Measurements from ENCODE around the gene BSPRY.

Gene BSPRY

GRCh38 chr9:113349445-113350094, at the start of gene BSPRY:
Gene BSPRY, plus strand, starts transcription at chr9:113349541. Its CDS starts 39 bp downstream, at chr9:113349580.
- DNase-seq (ENCODE audit: low read depth, low spot score): no peak

GRCh38 chr9:113299800-113300292, 49.5 kb upstream of the BSPRY start:
- DNase-seq (ENCODE audit: low read depth, low spot score): no peak

GRCh38 chr9:113301548-113301947, 47.8 kb upstream of the BSPRY start:
- no peak for DNase-seq (ENCODE audit: low read depth, low spot score)

GRCh38 chr9:113302792-113303418, 46.4 kb upstream of the BSPRY start, which contains the start of gene RNF183:
Gene RNF183, minus strand, starts transcription at chr9:113303376. Its CDS starts 5,192 bp downstream, at chr9:113298184.
- DNase-seq (ENCODE audit: low read depth, low spot score): no peak

DNA sequence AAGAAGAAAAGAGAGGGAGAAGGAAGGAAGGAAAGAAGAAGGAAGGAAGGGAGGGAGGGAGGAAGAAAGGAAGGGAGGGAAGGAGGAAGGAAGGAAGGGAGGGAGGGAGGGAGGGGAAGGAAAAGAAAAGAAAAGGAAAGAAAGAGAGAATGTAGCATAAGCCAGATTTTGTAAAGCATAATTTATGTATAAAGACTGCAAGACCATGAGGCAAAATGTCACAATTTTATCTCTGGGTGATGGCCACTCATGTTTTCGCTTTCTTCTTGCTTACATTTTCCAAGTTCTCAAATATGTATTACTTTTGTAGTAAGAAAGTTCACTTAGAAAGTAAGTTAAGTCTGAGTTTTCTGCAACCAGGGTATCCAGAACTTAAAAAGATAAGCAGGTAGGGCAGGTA, 42.8 kb upstream of the BSPRY start:
- DNase-seq (ENCODE audit: low read depth, low spot score): no peak

DNA sequence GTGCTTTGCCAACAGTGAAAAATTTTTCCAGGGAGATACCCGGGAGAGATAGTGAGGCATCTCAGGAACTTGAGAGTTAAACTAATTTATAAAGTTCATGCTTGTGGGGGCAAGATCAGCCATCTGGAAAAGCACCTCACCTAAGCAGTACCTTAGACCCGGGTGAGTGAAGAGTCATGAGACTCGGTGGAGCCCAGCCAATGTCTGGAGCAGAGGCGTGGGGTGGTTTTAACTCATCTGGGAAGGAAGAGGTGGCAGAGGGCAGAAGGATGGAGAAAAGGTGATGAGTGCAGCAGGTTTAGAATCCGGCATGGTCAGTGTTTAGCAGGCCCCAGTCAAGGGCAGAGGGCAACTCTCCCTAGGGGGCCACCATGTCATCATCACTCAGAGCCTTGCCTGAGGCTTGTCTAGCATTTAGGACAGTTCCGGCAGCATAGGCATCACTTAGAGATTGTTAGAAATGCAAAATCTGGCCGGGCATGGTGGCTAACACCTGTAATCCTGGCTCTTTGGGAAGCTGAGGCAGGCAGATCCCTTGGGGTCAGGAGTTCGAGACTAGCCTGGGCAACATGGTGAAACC, 41.9 kb upstream of the BSPRY start:
- DNase-seq (ENCODE audit: low read depth, low spot score): no peak

GRCh38 chr9:113309204-113309813, 40.0 kb upstream of the BSPRY start:
- no peak for DNase-seq (ENCODE audit: low read depth, low spot score)

GRCh38 chr9:113310538-113310937, 38.8 kb upstream of the BSPRY start:
- no peak for DNase-seq (ENCODE audit: low read depth, low spot score)

- no peak for DNase-seq (ENCODE audit: low read depth, low spot score)
Measured at GRCh38 chr9:113311961-113312360, 37.4 kb upstream of the BSPRY start.

DNA sequence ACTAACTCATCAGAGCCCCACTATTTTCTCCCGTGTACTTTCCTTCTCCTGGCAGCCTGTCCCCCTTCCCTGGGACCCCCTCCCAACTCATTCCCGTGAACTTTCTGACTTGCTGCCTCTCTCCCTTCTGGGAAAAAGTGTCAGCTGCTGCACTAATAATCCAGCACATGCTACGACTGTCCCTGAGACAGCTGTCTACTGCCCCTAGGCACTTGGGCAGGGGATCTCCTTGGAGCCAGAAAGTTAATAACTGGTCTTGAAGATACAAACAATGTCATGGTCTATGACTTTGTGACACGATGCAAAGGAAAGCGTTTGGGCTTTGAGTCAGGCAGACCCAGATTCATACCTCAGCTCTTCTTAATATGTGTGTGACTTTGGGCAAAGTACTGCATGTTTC, 36.1 kb upstream of the BSPRY start:
- DNase-seq (ENCODE audit: low read depth, low spot score): no peak

DNA sequence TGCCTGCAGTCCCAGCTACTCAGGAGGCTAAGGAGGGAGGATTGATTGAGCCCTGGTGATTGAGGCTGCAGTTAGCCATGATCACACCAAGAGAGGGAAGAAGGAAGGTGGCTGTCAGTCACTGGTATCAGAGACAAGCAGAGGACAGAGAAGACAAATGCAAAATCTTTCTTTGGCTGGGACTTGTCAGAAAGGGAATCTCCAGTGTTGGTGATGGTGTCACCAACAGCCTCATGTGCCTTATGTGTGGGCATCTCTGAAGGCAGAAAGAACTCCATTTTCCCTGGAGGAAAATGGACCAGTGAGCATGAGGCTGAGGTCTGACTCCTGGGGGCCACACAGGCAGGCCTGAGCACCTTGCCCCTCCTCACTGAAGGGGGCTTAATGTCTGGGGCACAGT, 34.1 kb upstream of the BSPRY start:
- no peak for DNase-seq (ENCODE audit: low read depth, low spot score)

- DNase-seq (ENCODE audit: low read depth, low spot score): no peak
Measured at GRCh38 chr9:113316030-113316429, 33.3 kb upstream of the BSPRY start.

DNA sequence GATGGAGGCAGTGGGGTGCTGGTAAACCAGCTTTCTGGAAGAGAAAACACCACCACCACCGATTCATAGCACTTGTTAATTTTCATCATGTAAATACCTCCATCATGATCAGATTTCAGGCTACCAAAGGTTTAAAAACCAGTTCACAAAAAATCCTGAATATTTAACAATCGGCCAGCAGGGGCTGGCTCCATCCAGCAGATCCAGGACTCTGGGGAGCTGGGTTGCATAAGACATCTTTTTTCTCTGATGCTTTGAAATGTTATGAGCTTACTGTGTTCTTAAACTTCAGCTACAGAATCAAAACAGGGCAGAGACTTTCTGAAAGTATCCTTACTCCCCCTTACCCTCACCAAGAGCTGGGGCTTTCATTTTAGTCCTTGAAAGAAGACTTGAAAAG, 31.6 kb upstream of the BSPRY start:
- DNase-seq (ENCODE audit: low read depth, low spot score): no peak

- DNase-seq (ENCODE audit: low read depth, low spot score): no peak
Measured at GRCh38 chr9:113319054-113319453, 30.3 kb upstream of the BSPRY start.

- DNase-seq (ENCODE audit: low read depth, low spot score): no peak
Measured at GRCh38 chr9:113320051-113320450, 29.3 kb upstream of the BSPRY start.

DNA sequence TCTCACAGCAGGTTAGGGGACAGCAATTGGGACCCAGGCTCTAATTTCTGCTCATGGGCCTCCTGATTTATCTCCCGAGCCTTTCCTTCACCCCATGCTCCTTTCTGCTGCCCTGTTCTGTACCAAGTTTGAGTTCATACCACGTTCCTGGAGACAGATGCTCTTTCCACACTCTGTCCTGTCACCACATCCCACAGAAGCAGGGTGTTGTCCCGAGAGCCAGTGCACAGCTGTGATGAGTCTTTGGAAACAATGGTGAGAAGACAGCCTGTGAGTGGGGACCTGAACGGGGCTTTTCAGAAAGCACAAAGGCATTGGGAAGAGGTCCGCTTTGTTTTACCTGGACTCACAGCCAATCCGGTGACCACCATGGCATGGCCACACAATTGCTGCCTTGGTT, 26.7 kb upstream of the BSPRY start:
- DNase-seq (ENCODE audit: low read depth, low spot score): no peak

GRCh38 chr9:113326230-113326629, 23.1 kb upstream of the BSPRY start:
- DNase-seq (ENCODE audit: low read depth, low spot score): no peak

GRCh38 chr9:113328045-113328782, 21.1 kb upstream of the BSPRY start:
- no peak for DNase-seq (ENCODE audit: low read depth, low spot score)

- no peak for DNase-seq (ENCODE audit: low read depth, low spot score)
Measured at GRCh38 chr9:113331780-113332179, 17.6 kb upstream of the BSPRY start.

GRCh38 chr9:113337714-113338113, 11.6 kb upstream of the BSPRY start:
- DNase-seq (ENCODE audit: low read depth, low spot score): no peak

- DNase-seq (ENCODE audit: low read depth, low spot score): peak; percentile 57
Measured at GRCh38 chr9:113340011-113340699, 9.2 kb upstream of the BSPRY start, which contains the start of gene WDR31. Gene WDR31, minus strand, starts transcription at chr9:113340275. Its CDS starts 8,253 bp downstream, at chr9:113332022.
